GM21717 (cell line): Measurements from ENCODE around the gene CHRM2.
"Not testable (repeated sequence)": the region's sequence is repeated elsewhere in the genome, so short reads cannot be mapped to it uniquely, and the experiment has no call there.

Experiments used
- ATAC-seq: cut with Tn5 transposase; IDR thresholded peaks from one replicate; pipeline ENCODE4 v1.9.1; 2021; ENCODE audit warnings: mild to moderate bottlenecking, moderate library complexity; ENCODE audit not compliant: unreplicated experiment

The CHRM2 gene

DNA sequence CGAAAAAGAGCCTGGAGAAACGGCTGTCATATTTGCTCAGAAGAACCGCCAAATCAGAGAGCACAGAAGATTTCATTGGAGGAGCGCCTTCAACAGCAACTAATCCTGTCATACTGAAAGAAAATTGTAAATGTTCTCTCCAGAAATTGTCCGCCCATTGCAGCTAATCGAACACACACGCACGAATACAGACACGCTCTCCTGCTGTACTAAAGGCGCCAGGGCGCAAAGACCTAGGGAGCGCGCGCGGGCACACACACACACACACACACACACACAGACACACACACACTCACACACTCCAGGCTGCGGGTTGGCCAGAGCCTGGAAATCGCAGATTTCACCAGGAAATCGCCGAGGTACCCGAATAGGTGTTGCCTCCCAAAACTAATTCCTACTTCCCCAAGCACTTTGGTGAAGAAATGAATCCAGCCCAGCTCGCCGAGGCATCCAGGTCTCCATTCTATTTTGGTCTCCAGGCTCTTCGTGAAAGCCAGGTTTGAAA lies at the start of gene CHRM2:
CHRM2 (plus strand) TSS at position 157 of the 505 bp plus-strand sequence. CDS start 146,214 bp downstream, outside the sequence.
- ATAC-seq: no peak

DNA sequence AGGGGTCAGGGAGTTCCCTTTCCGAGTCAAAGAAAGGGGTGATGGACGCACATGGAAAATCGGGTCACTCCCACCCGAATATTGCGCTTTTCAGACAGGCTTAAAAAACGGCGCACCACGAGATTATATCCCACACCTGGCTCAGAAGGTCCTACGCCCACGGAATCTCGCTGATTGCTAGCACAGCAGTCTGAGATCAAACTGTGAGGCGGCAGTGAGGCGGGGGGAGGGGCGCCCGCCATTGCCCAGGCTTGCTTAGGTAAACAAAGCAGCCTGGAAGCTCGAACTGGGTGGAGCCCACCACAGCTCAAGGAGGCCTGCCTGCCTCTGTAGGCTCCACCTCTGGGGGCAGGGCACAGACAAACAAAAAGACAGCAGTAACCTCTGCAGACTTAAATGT lies 37.1 kb upstream of the CHRM2 start:
- not testable (repeated sequence) for ATAC-seq

DNA sequence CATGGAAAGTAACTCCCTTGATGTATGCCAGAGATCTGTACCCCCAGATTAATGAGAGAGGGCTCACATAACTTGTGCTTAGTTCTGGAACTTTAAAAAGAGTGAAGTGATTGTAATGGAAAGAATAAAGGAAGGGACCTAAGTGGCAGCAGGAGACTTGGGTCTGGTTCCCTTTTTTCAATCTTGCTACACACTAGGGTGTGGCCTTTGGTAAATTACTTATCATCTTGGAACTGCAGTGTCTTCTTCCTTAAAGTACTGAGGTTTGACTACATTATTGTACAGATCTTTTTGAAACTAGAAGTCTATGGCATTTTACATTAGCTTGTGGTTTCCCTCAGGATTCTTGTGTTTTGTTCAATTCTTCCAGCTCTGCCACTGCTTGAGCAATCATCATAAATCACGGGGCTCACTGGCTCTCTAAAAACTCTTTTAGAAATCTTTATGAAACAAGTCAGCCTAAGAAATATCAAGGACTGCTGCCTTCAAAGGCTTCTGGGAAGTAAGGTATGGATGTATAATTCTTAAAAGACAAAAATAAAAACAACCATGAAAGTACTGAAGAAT lies 22.5 kb upstream of the CHRM2 start:
- ATAC-seq: no peak

DNA sequence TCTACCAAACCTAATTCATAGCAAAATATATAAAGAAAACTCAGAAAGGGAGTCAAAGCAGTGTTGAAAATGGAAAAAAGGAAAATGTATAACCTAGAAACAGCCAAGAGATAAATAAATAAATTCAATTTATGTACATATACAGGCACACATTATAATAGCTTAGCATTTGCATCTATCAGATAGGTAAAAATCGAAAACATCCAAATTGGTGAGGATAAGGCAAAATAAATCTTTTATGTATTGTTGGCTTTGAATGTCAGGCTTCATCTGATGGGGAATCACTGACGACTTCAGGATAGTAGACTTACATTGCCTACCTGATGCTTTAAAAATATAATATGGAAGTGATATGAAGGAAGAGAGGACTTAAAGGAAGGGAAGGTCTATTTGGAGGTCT lies 20.6 kb upstream of the CHRM2 start:
- ATAC-seq: no peak

DNA sequence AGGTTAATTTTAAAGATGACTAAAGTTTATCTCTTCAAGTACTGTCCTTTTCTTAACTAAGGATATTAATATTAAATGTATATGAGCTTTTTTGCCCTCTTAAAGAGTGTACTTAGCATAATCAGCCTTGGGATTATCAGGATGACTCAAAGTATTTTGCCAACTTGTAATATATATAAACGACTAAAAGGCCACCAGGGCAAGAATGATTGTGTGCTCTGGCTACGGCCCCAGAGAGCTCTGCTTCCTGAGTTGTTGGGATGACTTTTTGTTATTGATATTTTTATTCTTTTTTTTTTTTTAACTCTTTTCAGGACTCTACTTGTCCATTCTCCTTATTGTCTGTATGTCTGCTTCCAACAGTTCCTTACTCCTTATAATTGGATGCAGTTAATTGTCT lies 14.8 kb upstream of the CHRM2 start:
- no peak for ATAC-seq

- ATAC-seq: no peak
These were observed 10.9 kb upstream of the CHRM2 start for GRCh38 chr7:136857573-136857972.

- no peak for ATAC-seq
These were observed 8.6 kb upstream of the CHRM2 start for GRCh38 chr7:136859803-136860202.

DNA sequence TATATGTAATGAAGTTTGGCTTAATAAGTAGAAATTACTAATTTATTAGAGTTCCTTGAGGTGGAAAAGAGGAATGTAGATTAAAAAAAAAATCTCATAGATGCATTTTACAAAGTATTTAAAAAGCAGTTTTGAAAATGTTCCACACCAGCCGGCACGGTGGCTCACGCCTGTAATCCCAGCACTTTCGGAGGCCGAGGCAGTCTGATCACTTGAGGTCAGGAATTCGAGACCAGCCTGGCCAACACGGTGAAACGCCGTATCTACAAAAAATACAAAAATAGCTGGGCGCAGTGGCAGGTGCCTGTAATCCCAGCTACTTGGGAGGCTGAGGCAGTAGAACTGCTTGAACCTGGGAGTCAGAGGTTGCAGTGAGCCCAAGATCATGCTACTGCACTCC lies 3.2 kb upstream of the CHRM2 start:
- ATAC-seq: no peak

DNA sequence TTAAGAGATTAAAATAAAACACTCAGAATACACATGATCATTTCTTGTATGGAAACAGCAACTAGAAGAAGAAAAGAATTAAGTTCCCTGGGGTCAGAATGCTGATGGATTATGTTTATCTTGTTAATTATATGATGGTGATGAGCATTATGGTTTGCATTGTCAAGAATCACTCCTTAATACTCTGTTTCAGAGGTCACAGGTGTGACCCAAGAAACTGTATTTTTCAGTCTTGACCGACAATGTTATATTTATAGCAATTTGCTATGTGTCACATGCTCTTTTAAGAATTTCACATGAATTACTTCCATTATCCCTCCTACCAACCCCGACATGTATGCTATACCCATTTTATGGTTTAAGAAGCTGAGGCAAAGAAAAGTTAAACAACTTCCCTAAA lies 2.7 kb upstream of the CHRM2 start:
- ATAC-seq: no peak

DNA sequence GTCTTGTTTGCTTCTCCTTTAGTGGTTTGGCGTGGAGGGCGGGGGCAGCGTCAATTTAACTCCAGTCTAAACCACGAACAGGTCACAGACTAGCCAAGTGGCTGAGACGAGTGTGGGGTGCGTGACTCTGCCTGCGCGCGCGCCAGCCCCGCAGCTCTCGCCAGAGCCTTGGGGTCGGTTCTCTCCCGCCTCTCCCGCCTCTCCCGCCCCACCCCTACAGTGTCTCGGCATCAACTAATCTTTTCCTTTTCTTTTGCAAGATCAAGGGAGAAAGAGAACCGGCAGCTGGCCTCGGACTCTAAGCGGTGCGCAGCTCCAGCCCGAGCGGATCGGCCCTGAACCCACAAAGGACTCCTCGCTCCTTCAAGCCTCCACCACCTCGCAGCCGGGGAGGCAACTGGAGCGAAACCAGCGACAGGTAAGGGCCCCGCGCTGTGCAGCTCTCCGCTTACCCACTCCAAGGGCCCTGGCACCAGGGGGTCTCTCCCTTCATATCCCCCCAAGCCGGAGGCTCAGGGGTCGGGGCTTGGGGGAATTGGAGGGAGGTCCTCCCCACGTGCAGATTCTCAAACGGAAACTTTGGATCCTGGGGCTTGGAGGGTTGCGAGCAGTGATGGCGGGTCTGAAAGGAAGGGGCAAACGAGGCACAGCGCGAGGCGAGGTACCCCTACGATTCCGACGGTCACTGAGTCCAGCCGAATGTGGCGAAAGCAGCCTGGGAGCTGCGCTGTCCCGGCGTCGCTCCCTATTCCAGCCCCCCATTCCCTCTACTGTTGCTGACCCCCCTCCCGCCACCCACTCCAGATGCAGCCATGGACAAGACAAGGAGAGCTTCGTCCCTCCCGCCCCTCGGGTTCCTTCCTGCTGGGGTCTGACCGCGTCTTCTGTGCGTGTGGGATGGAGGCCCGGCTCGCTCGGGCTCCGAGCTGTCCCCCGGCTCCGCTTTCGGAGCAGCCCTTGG lies 829 bp downstream of the CHRM2 start:
- no peak for ATAC-seq

GRCh38 chr7:136869991-136870865 lies 1.8 kb downstream of the CHRM2 start:
- ATAC-seq: no peak

DNA sequence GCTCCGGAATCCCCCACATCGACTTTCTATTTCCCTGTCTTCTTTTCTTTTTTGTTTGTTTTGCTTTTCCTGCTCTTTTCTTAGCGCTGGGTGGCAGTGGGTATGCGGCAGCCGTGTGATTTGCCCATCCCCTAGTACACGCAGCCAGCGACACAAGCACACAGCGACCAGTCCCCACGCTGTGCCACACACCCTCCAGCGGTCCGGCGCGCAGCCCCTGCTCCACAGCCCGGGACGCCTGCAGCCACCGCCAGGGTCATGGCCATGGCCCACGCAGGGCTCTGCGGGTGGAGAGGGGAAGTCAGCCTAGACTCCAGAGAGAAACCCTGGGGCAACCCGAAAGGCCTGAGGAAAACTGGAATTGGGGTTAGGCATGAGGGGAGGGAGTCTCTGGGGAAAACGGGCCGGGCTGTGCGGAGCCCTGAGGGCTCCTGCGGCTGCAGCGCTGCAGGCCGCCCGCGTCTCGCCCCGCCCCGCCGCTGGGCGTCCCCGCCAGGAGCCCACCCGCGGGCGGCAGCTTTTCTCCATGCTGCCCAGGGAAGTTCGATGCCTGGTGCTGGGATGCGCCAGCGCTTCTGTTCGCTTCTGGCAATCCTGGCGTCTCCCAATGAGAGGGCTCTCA lies 2.5 kb downstream of the CHRM2 start:
- ATAC-seq: no peak

GRCh38 chr7:136874393-136875032 lies 6.1 kb downstream of the CHRM2 start:
- ATAC-seq: no peak

DNA sequence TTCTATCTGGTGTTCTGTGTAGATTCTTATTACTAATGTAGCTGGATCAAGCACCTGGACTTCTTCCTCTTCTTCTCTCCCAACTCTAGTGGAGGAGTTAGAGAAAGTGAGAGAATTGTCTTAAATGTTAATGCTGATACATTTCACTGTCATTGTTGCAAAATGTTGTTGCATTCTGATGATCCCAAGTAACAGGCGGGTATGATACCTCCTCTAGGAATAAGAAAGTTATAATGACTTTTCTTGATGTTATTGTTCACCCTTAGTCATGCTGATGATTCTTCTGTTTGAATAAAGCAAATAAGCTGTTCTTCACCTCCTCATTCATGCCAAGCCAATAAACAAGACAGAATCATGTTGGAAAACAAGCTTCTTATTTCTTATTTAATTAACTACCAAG lies 9.1 kb downstream of the CHRM2 start:
- ATAC-seq: no peak

DNA sequence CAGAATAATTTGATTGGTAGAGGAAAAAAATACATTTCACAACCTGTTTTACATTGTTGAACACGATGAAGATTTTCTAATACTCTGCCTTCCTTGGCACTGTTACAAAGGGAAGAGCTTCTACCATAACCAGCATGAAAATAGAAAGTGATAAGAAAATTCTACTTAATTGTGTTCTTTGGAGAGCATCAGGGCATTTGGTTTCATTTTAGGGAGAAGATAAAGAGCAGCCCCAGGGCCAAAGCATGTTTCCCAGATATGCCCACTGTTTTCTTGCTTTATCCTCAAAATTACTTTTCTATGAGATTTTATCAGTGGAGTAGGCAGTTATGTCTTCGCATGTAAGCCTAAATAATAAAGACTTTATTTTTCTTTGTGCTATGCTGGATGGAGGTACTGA lies 9.5 kb downstream of the CHRM2 start:
- ATAC-seq: no peak

- ATAC-seq: no peak
These were observed 10.4 kb downstream of the CHRM2 start for GRCh38 chr7:136878878-136879277.

DNA sequence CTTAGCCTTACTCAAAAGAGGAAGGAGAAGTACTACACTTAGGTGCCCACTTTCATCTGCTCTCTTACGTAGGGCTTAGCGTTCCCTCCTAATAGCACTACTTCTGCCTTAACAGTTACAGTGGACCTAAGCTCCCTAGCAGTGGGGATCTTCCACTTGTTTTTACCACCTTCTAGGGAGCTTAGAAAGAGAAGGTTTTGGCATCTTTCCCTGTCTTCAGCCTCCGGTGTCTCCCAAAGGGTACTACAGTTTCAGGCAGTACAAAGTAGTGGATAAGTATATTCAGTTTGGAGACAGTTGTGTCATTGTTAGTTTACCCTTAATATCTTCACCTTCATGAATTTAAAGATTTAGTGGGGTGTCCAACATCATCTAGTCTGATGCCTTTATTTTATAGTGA lies 14.6 kb downstream of the CHRM2 start:
- no peak for ATAC-seq

- no peak for ATAC-seq
These were observed 16.0 kb downstream of the CHRM2 start for GRCh38 chr7:136884492-136884891.

DNA sequence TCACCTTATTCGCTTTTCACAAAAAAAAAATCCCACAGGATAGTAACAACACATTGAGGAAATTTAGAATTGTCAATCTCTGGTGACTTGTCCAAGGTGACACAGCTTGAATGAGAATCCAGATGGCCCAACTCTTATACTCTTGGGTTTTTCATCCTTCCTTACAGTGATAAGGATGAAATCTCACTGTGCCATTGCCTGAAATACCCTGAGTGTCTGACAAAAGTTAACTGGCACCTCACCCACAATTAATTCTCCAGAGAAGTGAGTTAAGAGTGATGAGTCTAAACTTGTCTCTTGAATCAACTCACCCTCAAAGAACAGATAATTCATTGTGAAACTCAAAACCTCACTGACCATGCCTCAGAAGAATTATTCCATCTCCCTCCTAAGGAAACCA lies 18.9 kb downstream of the CHRM2 start:
- ATAC-seq: no peak

DNA sequence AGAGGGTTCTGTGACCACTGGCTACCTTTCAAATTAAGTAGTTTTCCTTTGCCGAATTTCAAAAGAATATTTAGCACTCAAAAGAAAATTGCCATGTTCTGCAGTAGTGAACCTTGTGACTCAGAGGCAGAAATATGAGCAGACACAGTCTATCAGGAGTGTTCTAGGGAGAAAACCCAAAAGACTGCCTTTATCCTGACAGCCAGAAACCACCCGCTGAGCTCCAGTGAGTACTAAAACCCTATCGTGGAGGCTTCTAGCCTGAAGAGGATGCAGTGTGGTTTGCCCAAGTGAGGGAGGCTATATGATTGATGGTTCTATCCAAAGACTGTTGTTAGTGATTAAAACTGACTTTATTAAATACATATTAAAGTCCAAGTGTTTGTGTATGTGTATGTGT lies 21.9 kb downstream of the CHRM2 start:
- no peak for ATAC-seq
